Fibroblast of pulmonary artery (primary cell): ENCODE data around the gene TBC1D24.

Experiments
- DNase-seq: peaks from one replicate; pipeline ENCODE4 v3.0.0-alpha.2; 2010; ENCODE audit warnings: low read depth
- H3K4me3 ChIP-seq: replicated peaks from 2 replicates; pipeline ENCODE4 v1.5.1; 2011; ENCODE audit warnings: low read depth, mild to moderate bottlenecking, control low read depth, low read length, moderate library complexity
- CTCF ChIP-seq: IDR thresholded peaks from 2 replicates; pipeline ENCODE4 v1.5.1; 2011; ENCODE audit warnings: mild to moderate bottlenecking, control low read depth, low read length, inconsistent platforms; ENCODE audit errors: missing control alignments

Gene TBC1D24

GRCh38 chr16:2482708-2483534 is 8.0 kb downstream of the TBC1D24 start:
- TF ChIP-seq CTCF: no peak
- DNase-seq: peak; percentile 55
- no peak overlapping the region for H3K4me3 ChIP-seq

DNA sequence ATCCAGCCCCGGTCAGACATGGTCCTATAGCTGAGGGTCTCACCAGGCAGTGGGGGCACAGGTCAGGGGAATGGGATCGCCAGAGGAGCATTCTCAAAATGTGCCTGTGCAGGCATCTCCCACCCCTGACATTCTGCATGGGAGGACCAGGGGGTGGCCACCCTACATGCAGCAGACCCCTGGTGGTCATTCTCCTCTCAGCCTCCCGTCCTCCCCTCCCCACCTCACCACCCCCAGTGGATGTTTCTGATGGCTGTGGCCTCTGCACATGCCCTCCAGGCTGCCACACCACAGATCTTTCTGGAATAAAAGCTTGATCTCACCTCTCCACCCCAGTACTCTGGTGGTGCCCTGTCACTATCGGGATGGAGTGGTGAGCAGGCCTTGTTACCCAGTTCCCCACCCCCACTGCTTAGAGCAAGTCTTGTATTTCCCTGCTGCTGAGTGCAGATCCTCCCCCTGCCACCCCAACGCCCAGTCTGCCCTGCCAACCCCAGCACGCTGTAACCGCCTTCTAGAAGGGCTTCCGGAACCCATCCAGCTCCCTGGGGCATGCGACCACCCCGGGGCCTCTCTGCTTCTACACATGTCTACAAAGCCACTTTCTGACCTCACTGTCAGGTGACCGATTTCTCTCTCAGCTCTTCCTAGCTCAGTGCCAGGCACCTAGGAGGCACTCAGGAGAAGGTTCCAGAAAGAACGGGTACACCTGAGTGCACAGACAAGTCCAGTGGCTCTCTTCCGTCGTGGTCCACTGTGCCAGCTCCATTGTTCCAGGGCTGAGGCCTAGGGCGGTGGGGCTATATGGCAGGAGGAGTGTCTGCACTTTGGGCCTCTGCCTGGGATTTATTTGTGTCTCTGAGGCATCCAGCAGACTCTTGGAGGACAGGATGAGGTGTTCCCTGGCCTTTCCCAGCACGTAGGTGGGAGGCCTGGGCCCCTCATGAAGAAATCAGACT is 9.3 kb downstream of the TBC1D24 start:
- no peak for DNase-seq
- no peak overlapping the region for H3K4me3 ChIP-seq
- TF ChIP-seq CTCF: no peak

- DNase-seq: no peak
Measured at GRCh38 chr16:2484898-2485508, 10.1 kb downstream of the TBC1D24 start.

GRCh38 chr16:2485811-2486507 is 11.0 kb downstream of the TBC1D24 start:
- H3K4me3 ChIP-seq: no peak overlapping the region
- no peak for DNase-seq
- TF ChIP-seq CTCF: no peak

More at GRCh38 chr16:2484898-2485508, 10.1 kb downstream of the TBC1D24 start:
- no peak for TF ChIP-seq CTCF
- no peak overlapping the region for H3K4me3 ChIP-seq

DNA sequence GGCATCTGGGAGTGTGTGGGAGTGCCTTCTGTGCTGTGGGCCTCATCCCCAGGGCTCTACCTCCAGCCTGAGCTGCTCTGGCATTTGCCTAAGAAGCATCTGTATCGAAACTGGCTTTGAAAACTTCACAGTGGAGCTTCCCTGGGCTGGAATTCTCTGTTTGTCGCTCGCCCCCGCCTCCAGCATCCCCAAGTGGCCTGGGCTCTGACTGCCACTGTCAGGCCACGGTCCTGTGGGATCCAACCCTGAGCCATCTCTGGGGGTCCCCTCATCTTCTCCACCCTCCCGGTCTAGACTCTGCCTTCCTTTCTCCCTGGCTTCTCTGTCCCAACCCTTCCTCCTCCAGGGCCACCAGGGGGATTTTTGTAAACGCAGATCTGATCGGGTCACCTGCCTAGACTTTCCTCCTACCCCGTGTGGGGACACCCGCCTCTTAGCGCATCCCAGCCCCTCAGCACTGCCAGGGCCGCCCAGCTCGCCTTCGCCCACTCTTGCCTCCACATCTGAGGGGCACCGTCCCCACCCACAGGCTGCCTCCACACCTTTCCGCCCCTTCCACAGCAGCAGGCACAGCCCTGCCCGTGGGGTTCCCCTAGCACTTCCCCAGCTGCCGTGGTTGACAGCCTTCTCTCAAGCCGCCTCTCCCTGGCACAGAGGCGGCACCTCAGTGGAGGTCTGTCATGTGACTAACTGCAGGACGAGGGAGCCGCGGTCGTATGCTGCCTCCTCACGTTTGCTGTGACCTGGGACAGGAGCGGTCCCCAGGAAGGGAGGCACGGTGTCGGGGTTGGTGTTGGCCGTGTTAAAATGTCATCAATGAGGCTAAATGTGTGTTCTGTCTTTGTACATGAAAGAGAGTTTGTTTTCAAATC is 12.0 kb downstream of the TBC1D24 start:
- no peak overlapping the region for H3K4me3 ChIP-seq
- no peak for DNase-seq
- no peak for TF ChIP-seq CTCF
